ENCODE results near the gene XG.

The XG gene

GRCh38 chrX:2819345-2820135 is 67.7 kb downstream of the XG start:
- no peak for DNase-seq (ENCODE audit: low read depth in 2 of 2)

DNA sequence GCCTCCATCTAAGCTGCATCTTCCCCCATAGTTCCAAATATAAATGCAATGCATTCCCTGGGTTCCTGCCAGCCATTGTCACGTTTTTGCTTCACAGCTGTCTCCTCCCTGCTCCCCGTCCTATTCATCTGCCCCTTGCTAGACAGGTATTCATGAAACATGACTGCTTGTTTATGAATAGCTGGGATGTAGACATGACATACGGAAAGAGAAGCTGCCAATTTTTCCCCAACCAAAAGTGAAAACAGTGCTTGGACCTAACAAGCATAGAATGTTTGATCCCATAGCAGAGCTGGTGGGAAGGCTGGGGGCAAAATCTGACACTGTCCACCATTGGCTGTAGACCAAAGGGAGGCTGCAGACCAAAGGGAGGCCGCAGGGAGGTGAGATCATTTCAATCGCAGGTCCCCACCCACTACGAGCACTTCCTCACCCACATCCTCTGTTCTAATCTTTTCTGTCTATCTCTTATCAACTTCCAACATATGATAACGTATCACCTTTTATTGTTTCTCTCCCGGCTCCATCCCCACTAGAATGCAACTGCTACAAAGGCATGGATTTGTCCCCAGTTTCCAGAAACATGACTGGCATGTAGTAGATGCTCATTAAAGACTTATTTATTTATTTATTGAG is 68.4 kb downstream of the XG start:
- no peak for DNase-seq (ENCODE audit: low read depth in 2 of 2)

DNA sequence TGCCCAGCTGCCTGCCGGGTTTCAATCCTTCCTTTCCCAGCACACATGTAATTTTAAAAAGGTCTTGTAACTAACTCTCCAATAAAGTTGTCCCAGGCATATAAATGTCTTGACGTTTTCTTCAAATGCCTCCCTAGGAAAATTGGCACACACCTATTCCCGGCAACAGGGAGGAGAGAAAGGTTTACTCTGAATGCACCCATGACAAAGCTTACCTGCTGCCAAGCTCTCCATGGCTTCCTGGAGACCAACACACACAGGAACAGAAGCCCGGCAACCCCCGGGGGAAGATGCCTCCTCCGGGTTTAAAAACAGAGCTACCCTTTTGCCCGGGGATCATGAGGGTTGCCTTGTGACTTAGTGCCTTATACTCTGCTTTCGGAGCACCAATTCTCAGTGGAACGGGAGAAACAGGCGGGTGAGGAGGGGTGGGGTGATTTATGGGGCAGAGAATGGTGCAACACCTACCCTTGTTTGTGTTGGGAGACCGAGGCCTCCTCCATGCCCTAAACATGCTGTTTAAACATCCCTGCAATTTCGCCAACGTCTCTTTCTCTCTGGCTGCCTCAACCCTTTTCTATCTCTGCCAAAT is 72.1 kb downstream of the XG start:
- DNase-seq (ENCODE audit: low read depth in 2 of 2), result no peak

- DNase-seq (ENCODE audit: low read depth in 2 of 2), result no peak
Measured at GRCh38 chrX:2824886-2825285, 73.0 kb downstream of the XG start.

DNA sequence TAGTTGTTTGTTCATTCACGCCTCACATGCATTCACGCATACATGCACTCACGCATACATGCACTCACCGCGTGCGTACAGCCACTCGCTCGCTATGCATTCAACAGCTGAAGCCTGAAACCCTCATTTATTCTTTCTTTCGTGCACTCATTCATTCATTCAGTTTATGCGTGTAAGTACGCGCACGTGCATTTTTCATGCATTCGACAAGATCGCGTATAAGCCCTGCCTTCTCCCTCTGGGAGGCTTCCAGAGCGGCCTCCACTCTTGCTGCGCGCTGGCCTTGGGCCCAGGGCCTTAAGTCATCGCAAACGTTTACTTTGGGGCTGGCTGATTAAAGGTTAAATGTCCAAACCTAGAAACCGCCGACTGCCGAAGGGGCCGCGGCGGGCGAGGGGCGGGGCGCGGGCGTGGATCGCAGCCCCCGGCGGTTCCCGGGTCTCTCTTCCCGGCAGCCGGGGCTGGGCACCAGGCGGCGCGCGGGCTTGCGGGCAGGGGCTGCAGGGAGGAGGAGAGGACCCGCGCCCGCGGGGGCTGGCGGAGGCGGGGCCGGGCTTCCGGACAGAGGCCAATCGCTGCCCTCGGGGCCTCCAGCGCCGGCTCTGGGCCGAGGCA is 76.6 kb downstream of the XG start, which contains the start of gene GYG2:
Gene GYG2 (plus strand): TSS at position 587 of the 615 bp plus-strand sequence. CDS start 1,259 bp downstream, outside the sequence.
- DNase-seq (ENCODE audit: low read depth in 2 of 2), result no peak

- no peak for DNase-seq (ENCODE audit: low read depth in 2 of 2)
Measured at GRCh38 chrX:2828959-2829411, 77.1 kb downstream of the XG start.

DNA sequence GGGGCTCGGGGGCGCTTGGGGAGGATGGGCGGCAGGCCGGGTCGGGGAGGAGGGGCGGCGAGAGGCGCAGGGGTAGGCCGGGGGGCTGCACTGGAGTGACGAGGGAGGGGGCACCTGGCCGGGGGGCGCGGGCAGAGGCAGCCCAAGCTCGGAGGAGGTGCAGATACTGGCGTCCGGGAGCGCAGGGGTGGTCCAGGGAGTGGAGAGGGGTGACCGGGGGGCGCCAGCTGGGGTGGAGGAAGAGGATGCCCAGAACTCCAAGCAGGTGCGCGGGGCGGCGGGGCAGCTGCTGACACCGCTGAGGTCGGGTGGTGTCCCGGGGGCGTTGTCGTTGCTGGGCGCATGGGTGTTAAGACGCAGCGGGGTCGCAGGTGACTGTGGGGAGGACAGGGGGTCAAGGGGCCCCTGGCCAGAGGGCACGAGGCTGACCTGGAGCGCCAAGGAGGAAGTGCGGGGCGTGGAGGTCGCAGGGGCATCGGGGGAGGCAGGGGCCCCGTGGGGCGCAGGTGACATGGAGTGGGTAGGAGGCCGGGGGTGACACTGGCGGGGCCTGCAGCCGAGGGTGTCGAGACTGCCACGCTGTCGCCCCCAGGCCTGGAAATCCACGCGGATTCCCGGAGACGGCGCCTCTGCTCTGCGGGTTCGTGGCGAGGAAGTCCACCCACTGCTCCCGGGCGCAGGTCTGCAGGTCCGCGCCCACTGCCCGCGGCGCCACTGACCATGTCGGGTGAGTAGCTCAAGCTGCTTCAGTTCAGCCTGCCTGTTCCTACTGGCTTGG is 77.8 kb downstream of the XG start:
- DNase-seq (ENCODE audit: low read depth in 2 of 2), result no peak

DNA sequence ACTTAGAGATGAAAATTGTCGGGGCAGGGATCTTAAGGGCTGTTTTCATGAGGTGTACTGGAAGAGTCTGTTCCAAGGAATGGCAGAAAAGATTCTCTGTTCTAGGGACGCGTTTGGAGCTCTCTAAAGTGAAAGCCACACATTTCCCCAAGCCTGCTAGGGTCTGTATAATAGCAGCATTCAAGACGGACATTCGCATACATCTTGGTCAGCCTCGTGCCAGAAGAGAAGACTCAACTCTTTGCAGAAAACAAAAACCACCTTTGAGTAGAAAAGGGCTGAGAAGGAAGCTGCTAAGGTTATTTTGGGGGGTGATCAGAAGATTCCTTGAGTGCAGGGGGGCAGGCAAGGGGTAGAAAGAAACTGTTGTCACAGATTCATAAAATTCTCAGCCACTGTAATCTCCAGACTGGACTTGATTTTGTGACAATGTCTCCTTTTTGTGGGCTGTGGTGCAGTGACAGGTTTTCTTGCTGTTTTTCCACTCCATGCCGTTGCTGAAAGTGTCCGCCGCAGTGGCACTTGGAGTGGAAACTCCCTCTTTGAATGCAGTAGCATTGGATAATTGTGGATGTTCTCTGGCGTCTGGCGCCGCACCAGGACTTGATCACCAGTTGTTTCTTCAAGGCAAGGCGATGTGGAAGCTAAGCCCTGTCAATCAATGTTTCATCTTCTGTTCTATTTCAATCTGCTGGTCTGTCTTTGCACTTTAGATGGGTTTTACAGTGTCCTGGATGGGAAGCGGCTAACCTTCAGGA is 79.8 kb downstream of the XG start:
- DNase-seq (ENCODE audit: low read depth in 2 of 2), result no peak

GRCh38 chrX:2837961-2838360 is 86.1 kb downstream of the XG start:
- DNase-seq (ENCODE audit: low read depth in 2 of 2), result no peak

DNA sequence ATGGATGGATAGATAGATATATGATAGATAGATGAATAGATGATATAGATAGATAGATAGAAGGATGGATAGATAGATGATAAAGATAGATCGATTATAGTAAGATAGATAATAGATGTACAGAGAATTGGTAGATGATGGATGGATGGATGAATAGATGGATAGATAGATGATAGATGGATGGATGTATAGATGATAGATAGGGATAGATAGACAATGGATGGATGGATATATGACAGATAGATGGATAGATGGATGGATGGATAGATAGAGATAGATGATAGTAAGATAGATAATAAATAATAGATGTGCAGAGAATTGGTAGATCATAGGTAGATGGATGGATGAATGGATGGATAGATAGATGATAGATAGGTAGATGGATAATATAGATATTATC is 89.1 kb downstream of the XG start:
- no peak for DNase-seq (ENCODE audit: low read depth in 2 of 2)

DNA sequence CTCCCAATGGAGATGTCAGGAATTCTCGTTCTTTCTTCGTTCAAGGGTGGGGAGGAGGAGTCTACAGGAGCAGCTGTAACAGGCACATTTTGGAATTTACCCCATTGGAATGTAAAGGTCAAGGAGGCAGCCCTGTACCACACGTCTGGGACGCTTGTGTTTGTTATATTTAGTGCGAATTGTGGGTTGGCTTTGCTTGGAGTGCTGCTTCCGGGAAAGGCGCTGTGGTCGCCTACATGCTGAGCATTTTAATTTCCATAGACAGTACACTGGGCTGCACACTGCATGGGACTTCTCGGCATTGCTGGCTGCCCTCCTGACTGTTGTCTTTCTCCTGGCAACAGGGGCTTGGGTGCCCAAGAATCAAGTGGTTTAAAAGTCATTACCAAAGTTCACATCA is 89.7 kb downstream of the XG start:
- no peak for DNase-seq (ENCODE audit: low read depth in 2 of 2)

- no peak for DNase-seq (ENCODE audit: low read depth in 2 of 2)
Measured at GRCh38 chrX:2846992-2847391, 95.2 kb downstream of the XG start.

DNA sequence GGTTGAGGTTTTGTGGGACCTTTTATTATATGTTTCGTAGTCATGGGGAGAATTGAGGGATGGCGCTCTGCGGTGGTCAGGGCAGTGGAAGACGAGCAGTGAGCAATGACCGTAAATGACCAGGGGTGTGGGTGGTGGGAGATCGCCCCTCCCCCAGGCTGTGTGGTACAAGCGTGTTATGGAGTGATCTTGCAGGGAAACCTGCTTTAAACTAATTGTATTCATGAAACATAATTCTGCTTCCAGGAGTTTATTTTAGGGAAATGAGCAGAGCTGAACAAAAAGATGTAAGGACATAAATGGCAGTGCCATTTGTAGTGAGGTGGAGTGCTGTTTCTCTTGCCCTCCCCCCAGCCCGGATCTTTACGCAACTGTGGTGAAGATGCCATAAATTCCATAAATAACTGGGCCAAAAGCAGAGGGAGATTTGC is 97.0 kb downstream of the XG start:
- no peak for DNase-seq (ENCODE audit: low read depth in 2 of 2)

DNA sequence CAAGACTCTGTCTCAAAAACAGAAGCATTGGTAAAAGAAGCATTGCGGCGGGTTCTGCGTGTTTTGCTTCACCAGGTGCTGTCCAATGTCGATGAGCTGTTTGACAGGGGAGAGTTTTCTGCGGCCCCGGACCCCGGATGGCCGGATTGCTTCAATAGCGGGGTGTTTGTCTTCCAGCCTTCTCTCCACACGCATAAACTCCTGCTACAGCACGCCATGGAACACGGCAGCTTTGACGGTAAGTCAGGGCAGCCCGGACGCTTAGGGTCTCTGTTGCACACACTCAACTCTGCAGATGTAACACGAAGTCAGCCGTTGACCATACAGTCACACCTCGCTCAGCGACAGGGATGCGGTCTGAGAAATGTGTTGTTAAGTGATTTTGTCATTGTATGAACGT is 103.1 kb downstream of the XG start:
- no peak for DNase-seq (ENCODE audit: low read depth in 2 of 2)

DNA sequence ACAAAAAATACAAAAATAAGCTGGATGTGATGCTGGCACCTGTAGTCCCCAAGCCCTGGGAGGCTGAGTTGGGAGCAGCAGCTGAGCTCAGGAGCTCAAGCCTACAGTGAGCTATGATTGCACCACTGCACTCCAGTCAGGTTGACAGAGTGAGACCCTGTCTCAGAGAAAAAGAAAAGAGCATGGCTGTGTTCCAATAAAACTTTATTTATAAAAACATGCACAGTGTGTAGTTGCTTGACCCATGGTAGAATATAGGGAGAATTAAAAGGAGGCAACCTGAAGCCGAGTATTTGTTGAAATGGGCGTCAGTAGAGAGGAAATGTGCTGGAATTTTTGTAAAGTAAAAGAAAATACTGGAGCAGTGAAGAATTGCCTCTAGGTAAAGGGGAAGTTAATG is 103.9 kb downstream of the XG start:
- no peak for DNase-seq (ENCODE audit: low read depth in 2 of 2)

DNA sequence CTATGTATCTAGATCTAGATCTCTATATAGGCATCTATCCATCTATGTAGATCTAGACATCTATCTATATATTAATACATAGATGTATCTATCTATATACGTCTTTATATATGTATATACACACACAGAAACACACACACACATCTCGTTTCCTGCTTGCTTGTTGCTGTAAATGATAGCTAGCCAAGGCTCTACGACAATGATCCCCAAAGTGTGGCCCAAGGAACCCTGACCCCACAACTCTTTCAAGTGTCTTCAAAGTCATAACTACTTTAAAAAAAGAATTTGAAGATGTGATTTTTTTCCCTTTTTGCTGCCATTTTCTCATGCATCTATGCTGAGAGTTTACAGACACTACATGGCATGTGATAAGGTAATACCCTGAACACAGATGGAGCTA is 105.7 kb downstream of the XG start:
- DNase-seq (ENCODE audit: low read depth in 2 of 2), result no peak

DNA sequence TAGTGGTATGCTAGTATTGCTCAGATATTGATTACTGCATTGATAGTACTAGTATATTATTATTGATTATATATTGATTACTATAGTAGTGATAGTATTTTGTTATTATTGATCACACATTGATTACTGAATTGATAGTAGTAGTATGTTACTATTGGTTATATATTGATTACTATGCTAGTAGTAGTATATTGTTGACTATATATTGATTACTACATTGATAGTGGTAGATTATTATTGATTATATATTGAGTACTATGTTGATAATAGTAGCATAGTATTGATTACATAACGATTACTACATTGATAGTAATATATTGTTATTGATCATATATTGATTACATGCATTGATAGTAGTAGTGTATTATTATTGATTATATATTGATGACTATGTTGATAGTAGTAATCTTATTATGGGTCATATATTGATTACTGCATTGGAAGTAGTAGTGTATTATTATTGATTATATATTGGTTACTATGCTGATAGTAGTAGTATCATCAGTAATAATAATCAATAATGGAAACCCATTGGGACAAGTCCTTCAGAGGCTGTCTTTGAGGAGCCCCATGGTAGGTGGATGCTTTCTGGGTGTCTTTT is 107.5 kb downstream of the XG start:
- no peak for DNase-seq (ENCODE audit: low read depth in 2 of 2)

GRCh38 chrX:2862404-2862803 is 110.6 kb downstream of the XG start:
- no peak for DNase-seq (ENCODE audit: low read depth in 2 of 2)

DNA sequence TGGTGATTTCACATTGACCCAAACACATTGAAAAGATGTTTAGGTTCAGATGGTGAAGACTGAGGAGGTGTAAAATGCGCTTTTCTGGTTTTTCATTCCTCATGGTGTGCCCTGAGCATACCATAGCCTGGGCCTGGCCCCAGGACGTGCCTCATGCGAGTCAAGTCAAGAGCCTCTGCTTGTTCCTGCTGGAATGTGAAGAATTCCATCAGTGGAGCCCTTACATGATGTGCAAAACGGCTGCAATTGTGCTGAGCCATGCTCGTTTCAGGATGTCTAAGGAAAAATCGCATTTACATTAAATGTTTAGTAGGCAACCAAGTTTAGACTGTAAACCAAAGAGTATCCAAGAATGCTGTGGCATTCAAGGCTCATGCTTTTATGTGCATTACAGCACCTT is 111.8 kb downstream of the XG start:
- no peak for DNase-seq (ENCODE audit: low read depth in 2 of 2)
